H9 (cell line): Measurements from ENCODE around the gene CNOT6. TPM values are rescaled to one million over a fixed set of nuclear protein-coding genes. Genes with fewer than 3 reads are reported as not detected.

Source experiments
- DNase-seq: peaks from one replicate; pipeline ENCODE4 v3.0.0-alpha.2; 2017
- H2AFZ ChIP-seq: one replicate; pipeline ENCODE4 v1.6.1; 2013; ENCODE audit warnings: mild to moderate bottlenecking, low read length, control low read depth, moderate library complexity
- H2AK5ac ChIP-seq: 2 replicates; pipeline ENCODE4 v1.6.1; 2013; ENCODE audit warnings: low read length, control low read depth, mixed read lengths; ENCODE audit not compliant: insufficient read length
- H2BK120ac ChIP-seq: one replicate; pipeline ENCODE4 v1.6.1; 2013; ENCODE audit warnings: low read depth, mild to moderate bottlenecking, low read length, control low read depth, inconsistent platforms; ENCODE audit not compliant: poor library complexity, severe bottlenecking
- H2BK12ac ChIP-seq: 2 replicates; pipeline ENCODE4 v1.6.1; 2013; ENCODE audit warnings: low read length, control low read depth, mixed read lengths, low read depth; ENCODE audit not compliant: insufficient read length
- H2BK15ac ChIP-seq: 2 replicates; pipeline ENCODE4 v1.6.1; 2013; ENCODE audit warnings: low read depth, low read length, control low read depth
- H2BK20ac ChIP-seq: one replicate; pipeline ENCODE4 v1.6.1; 2013; ENCODE audit warnings: low read depth, mild to moderate bottlenecking, low read length, control low read depth, inconsistent platforms; ENCODE audit not compliant: poor library complexity, severe bottlenecking
- H2BK5ac ChIP-seq: 2 replicates; pipeline ENCODE4 v1.6.1; 2013; ENCODE audit warnings: low read length, control low read depth, mixed read lengths; ENCODE audit not compliant: insufficient read length
- H3K14ac ChIP-seq: 2 replicates; pipeline ENCODE4 v1.6.1; 2013; ENCODE audit warnings: low read length, control low read depth; ENCODE audit not compliant: insufficient read depth
- H3K18ac ChIP-seq: 2 replicates; pipeline ENCODE4 v1.6.1; 2013; ENCODE audit warnings: low read depth, mild to moderate bottlenecking, mixed read lengths, low read length, control low read depth; ENCODE audit not compliant: insufficient read length
- H3K23ac ChIP-seq: 2 replicates; pipeline ENCODE4 v1.6.1; 2013; ENCODE audit warnings: low read length, control low read depth, mixed read lengths, low read depth; ENCODE audit not compliant: insufficient read length
- H3K23me2 ChIP-seq: 2 replicates; pipeline ENCODE4 v1.6.1; 2013; ENCODE audit warnings: low read depth, mild to moderate bottlenecking, mixed read lengths, low read length, control low read depth; ENCODE audit not compliant: insufficient read length, poor library complexity, severe bottlenecking
- H3K27ac ChIP-seq: 2 replicates; pipeline ENCODE4 v1.5.1; 2013; ENCODE audit warnings: low read length, control low read depth, mixed read lengths, low read depth; ENCODE audit not compliant: insufficient read length
- H3K27me3 ChIP-seq: 2 replicates; pipeline ENCODE4 v1.6.1; 2013; ENCODE audit warnings: low read length, control low read depth, inconsistent platforms; ENCODE audit not compliant: insufficient read depth
- H3K4ac ChIP-seq: 2 replicates; pipeline ENCODE4 v1.6.1; 2013; ENCODE audit warnings: low read depth, mild to moderate bottlenecking, control low read depth, inconsistent platforms, low read length, moderate library complexity
- H3K4me1 ChIP-seq: 2 replicates; pipeline ENCODE4 v1.6.1; 2013; ENCODE audit warnings: low read length, control low read depth, inconsistent platforms; ENCODE audit not compliant: insufficient read depth
- H3K4me2 ChIP-seq: 2 replicates; pipeline ENCODE4 v1.6.1; 2013; ENCODE audit warnings: low read length, control low read depth, mixed read lengths; ENCODE audit not compliant: insufficient read length, insufficient read depth
- H3K56ac ChIP-seq: 2 replicates; pipeline ENCODE4 v1.6.1; 2013; ENCODE audit warnings: low read depth, mild to moderate bottlenecking, mixed read lengths, low read length, control low read depth; ENCODE audit not compliant: insufficient read length
- H3K79me1 ChIP-seq: 2 replicates; pipeline ENCODE4 v1.6.1; 2013; ENCODE audit warnings: low read depth, mild to moderate bottlenecking, moderate library complexity, low read length, control low read depth, inconsistent platforms; ENCODE audit not compliant: insufficient read depth, poor library complexity, severe bottlenecking
- H3K79me2 ChIP-seq: 2 replicates; pipeline ENCODE4 v1.6.1; 2013; ENCODE audit warnings: low read length, control low read depth, inconsistent platforms; ENCODE audit not compliant: insufficient read depth
- H3K9ac ChIP-seq: 2 replicates; pipeline ENCODE4 v1.6.1; 2013; ENCODE audit warnings: low read length, control low read depth, mixed read lengths; ENCODE audit not compliant: insufficient read length; ENCODE audit errors: extremely low read depth
- H3K9me3 ChIP-seq: one replicate; pipeline ENCODE4 v1.6.1; 2013; ENCODE audit warnings: low read depth, low read length, inconsistent platforms; ENCODE audit not compliant: control insufficient read depth
- H3T11ph ChIP-seq: one replicate; pipeline ENCODE4 v1.6.1; 2013; ENCODE audit warnings: mild to moderate bottlenecking, low read length, control low read depth, inconsistent platforms
- H4K20me1 ChIP-seq: one replicate; pipeline ENCODE4 v1.6.1; 2013; ENCODE audit not compliant: control insufficient read depth, insufficient read length, insufficient read depth
- H4K5ac ChIP-seq: 2 replicates; pipeline ENCODE4 v1.6.1; 2013; ENCODE audit warnings: low read depth, mild to moderate bottlenecking, mixed read lengths, low read length, control low read depth; ENCODE audit not compliant: insufficient read length
- H4K8ac ChIP-seq: replicated peaks from 2 replicates; pipeline ENCODE4 v1.6.1; 2013; ENCODE audit warnings: low read length, control low read depth, mixed read lengths, low read depth; ENCODE audit not compliant: insufficient read length
- H4K91ac ChIP-seq: 2 replicates; pipeline ENCODE4 v1.6.1; 2013; ENCODE audit warnings: low read depth, mild to moderate bottlenecking, moderate library complexity, mixed read lengths, low read length, control low read depth; ENCODE audit not compliant: insufficient read length
- H3K27ac Mint-ChIP-seq, 3 experiments: 2 replicates in 2 of 3; 3 replicates in 1 of 3; pipeline ENCODE4 v1.8.0; 2020 to 2021; ENCODE audit warnings: mixed read lengths in 3 of 3, mild to moderate bottlenecking in 1 of 3, moderate library complexity in 1 of 3
- H3K27me3 Mint-ChIP-seq: 2 replicates; pipeline ENCODE4 v1.8.0; 2021; ENCODE audit warnings: low read depth, mild to moderate bottlenecking, moderate library complexity, mixed read lengths
- H3K36me3 Mint-ChIP-seq, 3 experiments: 2 replicates in 2 of 3; 3 replicates in 1 of 3; pipeline ENCODE4 v1.8.0; 2020 to 2021; ENCODE audit warnings: low read depth in 3 of 3, mixed read lengths in 3 of 3; ENCODE audit not compliant: insufficient read depth in 1 of 3
- H3K4me1 Mint-ChIP-seq, 2 experiments: 2 replicates each; pipeline ENCODE4 v1.8.0; 2020; ENCODE audit warnings: mixed read lengths in 2 of 2
- H3K4me3 Mint-ChIP-seq, 2 experiments: 2 replicates in 1 of 2; 3 replicates in 1 of 2; pipeline ENCODE4 v1.8.0; 2020 to 2021; ENCODE audit warnings: mild to moderate bottlenecking in 2 of 2, mixed read lengths in 2 of 2, moderate library complexity in 1 of 2
- H3K9me3 Mint-ChIP-seq, 2 experiments: 2 replicates in 1 of 2; 3 replicates in 1 of 2; pipeline ENCODE4 v1.8.0; 2020; ENCODE audit warnings: mild to moderate bottlenecking in 2 of 2, mixed read lengths in 2 of 2, moderate library complexity in 1 of 2
- WGBS: extraction: QIAGEN DNeasy Blood & Tissue Kit; methylation state at CpG from one replicate; pipeline ENCODE4 v1.1.7; 2013; ENCODE audit warnings: missing lambda C conversion rate, low lambda C conversion rate, mixed read lengths; ENCODE audit not compliant: insufficient read length; ENCODE audit errors: extremely low coverage; 5-methylcytosine and 5-hydroxymethylcytosine counted together
- total RNA-seq: library from RNA; stranded (reverse); gene quantifications from 2 replicates; pipeline ENCODE4 v1.2.1, GENCODE V29; 2021
- TF ChIP-seq, protein P1 (sequence below): fragments of 200-600 bp; sonication (generic); conservative IDR thresholded peaks from 3 replicates; pipeline ENCODE4 v1.8.0; 2021; ENCODE audit warnings: antibody characterized with exemption, mild to moderate bottlenecking

Gene CNOT6
- total RNA-seq, 1 experiment from 2014 or later, result 45.0 TPM

DNA sequence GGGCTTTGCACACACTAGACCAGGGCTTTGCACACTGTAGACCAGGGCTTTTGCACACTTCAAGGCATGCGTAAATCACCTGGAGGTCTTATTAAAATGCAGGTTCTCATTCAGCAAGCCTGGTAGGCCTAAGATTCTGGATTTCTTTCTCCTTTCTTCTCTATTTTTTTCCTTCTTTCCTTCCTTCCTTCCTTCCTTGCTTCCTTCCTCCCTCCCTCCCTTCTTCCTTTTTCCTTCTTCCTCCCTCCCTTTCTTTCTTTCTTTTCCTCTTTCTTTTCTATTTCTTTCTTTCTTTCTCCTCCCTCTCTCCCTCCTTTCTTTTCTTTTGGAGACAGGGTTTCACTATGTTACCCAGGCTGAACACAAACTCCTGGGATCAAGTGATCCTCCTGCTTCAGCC lies 24.3 kb upstream of the CNOT6 start:
- Histone ChIP-seq H3K14ac (no peak overlapping the region), H3K56ac (no peak overlapping the region), H2BK15ac (no peak overlapping the region), H2BK120ac (no peak overlapping the region), H3K4me1 (no peaks in the 10 kb centered on the region), H3K9me3 (no peaks in the 10 kb centered on the region), H3K27ac (no peak overlapping the region), H3K79me1 (no peaks in the 10 kb centered on the region), H4K8ac (no peak overlapping the region), H4K20me1 (no peaks in the 10 kb centered on the region), H3K79me2 (no peaks in the 10 kb centered on the region), H3K23me2 (no peaks in the 10 kb centered on the region), H3T11ph (no peak overlapping the region), H3K4me2 (no peak overlapping the region), H3K23ac (no peak overlapping the region), H2BK20ac (no peak overlapping the region), H2AK5ac (no peak overlapping the region), H2BK5ac (no peak overlapping the region), H4K5ac (no peak overlapping the region), H2BK12ac (no peak overlapping the region), H3K9ac (no peak overlapping the region), H2AFZ (no peak overlapping the region), H3K18ac (no peak overlapping the region), H3K4ac (no peak overlapping the region), H4K91ac (no peak overlapping the region), H3K27me3 (no peaks in the 10 kb centered on the region)
- Mint-ChIP-seq H3K9me3 (no peaks in the 10 kb centered on the region), H3K36me3 (no peaks in the 10 kb centered on the region; a peak in 1 of 7 replicates), H3K4me1 (peaks cover 2% of the 10 kb centered on the region in 2 experiments; a peak in 2 of 4 replicates), H3K27me3 (peaks cover 11% of the 10 kb centered on the region), H3K27ac (no peak overlapping the region), H3K4me3 (no peak overlapping the region; a peak in 1 of 5 replicates)
- no peak for DNase-seq
- TF ChIP-seq, protein P1, sequence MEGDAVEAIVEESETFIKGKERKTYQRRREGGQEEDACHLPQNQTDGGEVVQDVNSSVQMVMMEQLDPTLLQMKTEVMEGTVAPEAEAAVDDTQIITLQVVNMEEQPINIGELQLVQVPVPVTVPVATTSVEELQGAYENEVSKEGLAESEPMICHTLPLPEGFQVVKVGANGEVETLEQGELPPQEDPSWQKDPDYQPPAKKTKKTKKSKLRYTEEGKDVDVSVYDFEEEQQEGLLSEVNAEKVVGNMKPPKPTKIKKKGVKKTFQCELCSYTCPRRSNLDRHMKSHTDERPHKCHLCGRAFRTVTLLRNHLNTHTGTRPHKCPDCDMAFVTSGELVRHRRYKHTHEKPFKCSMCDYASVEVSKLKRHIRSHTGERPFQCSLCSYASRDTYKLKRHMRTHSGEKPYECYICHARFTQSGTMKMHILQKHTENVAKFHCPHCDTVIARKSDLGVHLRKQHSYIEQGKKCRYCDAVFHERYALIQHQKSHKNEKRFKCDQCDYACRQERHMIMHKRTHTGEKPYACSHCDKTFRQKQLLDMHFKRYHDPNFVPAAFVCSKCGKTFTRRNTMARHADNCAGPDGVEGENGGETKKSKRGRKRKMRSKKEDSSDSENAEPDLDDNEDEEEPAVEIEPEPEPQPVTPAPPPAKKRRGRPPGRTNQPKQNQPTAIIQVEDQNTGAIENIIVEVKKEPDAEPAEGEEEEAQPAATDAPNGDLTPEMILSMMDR, result no peak
- WGBS, result no CpG with 5 or more reads among the region's 1 CpG
